MM.1S (cell line): ENCODE measurements around the gene ZFTA.

Experiments used
- DNase-seq: peaks from one replicate; pipeline ENCODE4 v3.0.0-alpha.2; 2015
- H2AFZ ChIP-seq: fragments of 300-600 bp; sonication (generic); 2 replicates; pipeline ENCODE4 v1.6.0; 2016; ENCODE audit warnings: antibody characterized with exemption, low read length
- H3F3A ChIP-seq: fragments of 300-600 bp; sonication (generic); 2 replicates; pipeline ENCODE4 v1.6.1; 2016; ENCODE audit warnings: mild to moderate bottlenecking, antibody characterized with exemption, low read length, moderate library complexity, mixed read lengths; ENCODE audit not compliant: insufficient read depth
- H3K27ac ChIP-seq: fragments of 300-600 bp; sonication (generic); 2 replicates; pipeline ENCODE4 v1.5.1; 2016; ENCODE audit warnings: mild to moderate bottlenecking, low read length
- H3K27me3 ChIP-seq: fragments of 300-600 bp; sonication (generic); replicated peaks from 2 replicates; pipeline ENCODE4 v1.6.0; 2016; ENCODE audit warnings: low read length; ENCODE audit not compliant: insufficient read depth
- H3K36me3 ChIP-seq: fragments of 300-600 bp; sonication (generic); replicated peaks from 2 replicates; pipeline ENCODE4 v1.6.1; 2016; ENCODE audit warnings: mild to moderate bottlenecking, low read length, mixed read lengths; ENCODE audit not compliant: insufficient read depth
- H3K4me1 ChIP-seq: fragments of 300-600 bp; sonication (generic); 2 replicates; pipeline ENCODE4 v1.6.1; 2016; ENCODE audit warnings: low read length, mixed read lengths
- H3K4me2 ChIP-seq: fragments of 300-600 bp; sonication (generic); 2 replicates; pipeline ENCODE4 v1.6.0; 2016; ENCODE audit warnings: low read depth, low read length
- H3K4me3 ChIP-seq: fragments of 300-600 bp; sonication (generic); 2 replicates; pipeline ENCODE4 v1.5.1; 2016; ENCODE audit warnings: low read length, mixed read lengths
- H3K79me2 ChIP-seq: fragments of 300-600 bp; sonication (generic); 2 replicates; pipeline ENCODE4 v1.6.1; 2016; ENCODE audit warnings: mixed run types, low read length, mixed read lengths
- H3K9ac ChIP-seq: fragments of 300-600 bp; sonication (generic); 2 replicates; pipeline ENCODE4 v1.6.1; 2016; ENCODE audit warnings: low read length, mixed read lengths
- H3K9me2 ChIP-seq: fragments of 300-600 bp; sonication (generic); replicated peaks from 2 replicates; pipeline ENCODE4 v1.6.1; 2016; ENCODE audit warnings: mild to moderate bottlenecking, low read length, mixed read lengths; ENCODE audit not compliant: insufficient read depth
- H3K9me3 ChIP-seq: fragments of 300-600 bp; sonication (generic); replicated peaks from 2 replicates; pipeline ENCODE4 v1.6.1; 2016; ENCODE audit warnings: mild to moderate bottlenecking, low read length, mixed read lengths; ENCODE audit not compliant: insufficient read depth
- H4K20me1 ChIP-seq: fragments of 300-600 bp; sonication (generic); 2 replicates; pipeline ENCODE4 v1.6.1; 2016; ENCODE audit warnings: mild to moderate bottlenecking, low read length, moderate library complexity, mixed read lengths; ENCODE audit not compliant: insufficient read depth
- CTCF ChIP-seq: fragments of 300-600 bp; sonication (generic); IDR thresholded peaks from 2 replicates; pipeline ENCODE4 v1.5.1; 2016; ENCODE audit warnings: antibody characterized with exemption, low read length, mixed read lengths
- EZH2 ChIP-seq: fragments of 300-600 bp; sonication (generic); optimal IDR thresholded peaks from 2 replicates; pipeline ENCODE3; 2017; ENCODE audit warnings: low read depth, mild to moderate bottlenecking, antibody characterized with exemption, low read length, mixed read lengths
- EZH2phosphoT487 ChIP-seq: fragments of 300-600 bp; sonication (generic); IDR thresholded peaks from 2 replicates; pipeline ENCODE4 v1.6.1; 2018; ENCODE audit warnings: antibody characterized with exemption, low read length

Gene ZFTA

DNA sequence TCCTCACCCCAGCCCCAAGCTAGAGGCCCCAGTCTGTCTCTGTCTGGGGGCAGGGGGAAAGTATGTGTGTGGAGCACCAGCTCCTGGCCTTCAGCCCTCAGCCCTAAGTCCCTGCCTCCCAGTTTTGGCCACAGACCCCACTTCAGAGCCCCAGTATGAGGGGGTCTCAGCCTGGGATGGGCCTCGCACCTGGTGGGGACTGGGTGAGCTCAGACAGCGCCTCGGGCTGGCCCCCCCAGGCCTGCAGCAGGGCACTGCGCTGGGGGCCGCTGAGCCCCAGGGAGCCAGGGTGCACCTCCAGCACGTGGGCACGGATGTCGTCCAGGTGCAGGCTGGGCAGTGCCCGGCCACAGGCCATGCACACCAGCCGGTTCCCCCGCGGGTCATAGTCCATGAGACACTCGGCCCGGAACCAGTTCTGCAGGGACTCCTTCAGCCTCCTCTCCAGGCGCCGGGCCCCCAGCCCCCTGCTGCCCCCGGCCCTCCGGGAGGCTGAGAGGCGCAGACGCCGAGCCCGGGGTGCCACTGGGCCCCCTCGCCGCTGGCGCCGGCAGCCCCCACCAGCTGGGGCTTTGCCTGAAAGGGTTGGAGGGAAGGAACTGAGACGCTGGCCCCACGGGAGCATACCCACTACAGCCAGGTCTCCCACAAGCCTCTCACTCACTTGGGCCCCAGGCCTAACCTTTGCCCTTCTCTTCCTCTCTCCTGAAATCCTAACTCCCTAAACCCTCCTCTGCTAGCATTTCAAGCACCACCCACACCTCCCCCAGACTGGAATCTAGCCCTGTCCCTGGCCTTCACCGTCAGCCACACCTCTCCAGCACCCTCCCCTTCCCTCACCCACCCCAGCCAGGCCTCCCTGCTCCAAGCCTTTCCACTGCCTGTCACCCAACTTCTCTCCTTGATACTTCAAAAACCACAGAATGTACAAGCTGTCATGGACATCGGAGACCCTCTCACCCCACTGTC is 3.6 kb downstream of the ZFTA start:
- H3K27ac ChIP-seq: no peak overlapping the region
- H3K4me2 ChIP-seq: no peak overlapping the region
- H3K79me2 ChIP-seq: no peaks in the 10 kb centered on the region

GRCh38 chr11:63764340-63764678 is 4.3 kb downstream of the ZFTA start:
- H3K4me2 ChIP-seq: no peak overlapping the region
- H3K79me2 ChIP-seq: no peaks in the 10 kb centered on the region
- no peaks in the 10 kb centered on the region for H4K20me1 ChIP-seq
- no peak for DNase-seq
- TF ChIP-seq EZH2: no peak
- TF ChIP-seq CTCF: no peak
- TF ChIP-seq EZH2phosphoT487: no peak
- H3K9me2 ChIP-seq: no peaks in the 10 kb centered on the region
- H3K27ac ChIP-seq: no peak overlapping the region
- no peak overlapping the region for H2AFZ ChIP-seq
- H3K9ac ChIP-seq: no peak overlapping the region
- peaks cover 2% of the 10 kb centered on the region for H3K27me3 ChIP-seq
- no peaks in the 10 kb centered on the region for H3K36me3 ChIP-seq
- no peaks in the 10 kb centered on the region for H3K9me3 ChIP-seq
- H3K4me3 ChIP-seq: no peak overlapping the region
- no peaks in the 10 kb centered on the region; the same call in 1 of the 2 replicates for H3F3A ChIP-seq
- 0 out of 2 replicates have a peak, but pooled peaks cover under 1% of the 10 kb centered on the region for H3K4me1 ChIP-seq

More for the DNA sequence above, 3.6 kb downstream of the ZFTA start:
- no peaks in the 10 kb centered on the region for H3K9me3 ChIP-seq
- no peak overlapping the region for H2AFZ ChIP-seq
- TF ChIP-seq CTCF (no peak), EZH2phosphoT487 (no peak), EZH2 (no peak)
- H3K27me3 ChIP-seq: peaks cover 8% of the 10 kb centered on the region
- no peaks in the 10 kb centered on the region for H3K36me3 ChIP-seq
- no peak for DNase-seq
- H3K4me1 ChIP-seq: 0 out of 2 replicates have a peak, but pooled peaks cover 3% of the 10 kb centered on the region
- H3K9me2 ChIP-seq: no peaks in the 10 kb centered on the region
- no peak overlapping the region for H3K9ac ChIP-seq
- peaks cover under 1% of the 10 kb centered on the region; the same call in 1 of the 2 replicates for H3F3A ChIP-seq
- no peaks in the 10 kb centered on the region for H4K20me1 ChIP-seq
- H3K4me3 ChIP-seq: no peak overlapping the region

DNA sequence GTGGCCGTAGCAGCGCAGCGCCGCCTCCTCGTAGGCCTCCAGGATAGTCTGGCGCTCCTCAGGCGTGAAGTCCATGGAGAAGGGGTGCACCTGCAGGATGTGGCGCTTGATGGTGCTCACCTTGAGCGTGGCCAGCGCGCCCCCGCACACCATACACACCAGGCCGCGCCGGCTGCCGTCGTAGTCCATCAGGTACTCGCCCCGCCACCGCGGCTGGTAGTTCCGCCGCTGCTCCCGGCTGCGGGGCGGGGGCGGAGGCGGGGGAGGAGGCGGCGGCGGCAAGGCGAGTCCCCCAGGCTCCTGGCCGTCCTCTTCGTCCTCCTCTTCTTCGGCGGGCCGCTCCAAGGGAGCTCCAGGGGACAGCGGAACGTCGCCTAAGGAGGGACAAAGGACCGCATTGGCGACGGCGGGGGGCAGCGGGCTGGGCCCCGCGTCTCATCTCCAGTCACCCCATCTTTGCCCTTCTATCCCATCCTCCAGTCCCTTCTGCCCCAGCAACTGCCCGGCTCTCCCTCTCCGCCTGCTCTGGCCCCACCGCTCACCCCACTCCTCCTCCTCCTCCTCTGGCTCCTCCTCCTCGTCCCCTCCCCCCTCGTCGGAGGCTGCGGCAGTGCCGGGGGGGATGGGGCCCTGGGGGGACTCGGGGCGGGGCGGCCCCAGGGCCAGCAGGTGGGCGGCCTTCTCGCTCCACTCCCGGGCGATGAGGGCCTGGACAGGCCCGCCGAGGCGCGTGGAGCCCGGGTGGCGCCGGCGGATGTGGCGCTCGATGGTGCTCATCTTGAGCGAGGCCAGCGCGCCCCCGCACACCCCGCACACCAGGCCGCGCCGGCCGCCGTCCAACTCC is 4.9 kb downstream of the ZFTA start:
- H3K4me2 ChIP-seq: no peak overlapping the region
- no peak overlapping the region for H3K9ac ChIP-seq
- H3K4me3 ChIP-seq: no peak overlapping the region
- no peak overlapping the region for H2AFZ ChIP-seq
- H3K9me2 ChIP-seq: no peaks in the 10 kb centered on the region
- no peaks in the 10 kb centered on the region; the same call in 1 of the 2 replicates for H3F3A ChIP-seq
- H3K27me3 ChIP-seq: no peaks in the 10 kb centered on the region
- H3K79me2 ChIP-seq: no peaks in the 10 kb centered on the region
- no peaks in the 10 kb centered on the region for H3K4me1 ChIP-seq
- no peak for DNase-seq
- no peak overlapping the region for H3K27ac ChIP-seq
- H3K9me3 ChIP-seq: no peaks in the 10 kb centered on the region
- TF ChIP-seq EZH2phosphoT487: no peak
- no peak for TF ChIP-seq CTCF
- no peak for TF ChIP-seq EZH2
- H4K20me1 ChIP-seq: no peaks in the 10 kb centered on the region
- no peaks in the 10 kb centered on the region for H3K36me3 ChIP-seq
